H1 (cell line): ENCODE measurements around the gene DDB1. TPM values are rescaled to one million over a fixed set of nuclear protein-coding genes. Genes with fewer than 3 reads are reported as not detected.

Experiments used
- CTCF ChIA-PET: fragments of 300-600 bp; sonication (Branson Sonifier 250); formaldehyde crosslinking; loops from one replicate; lab custom pipeline; 2021; ENCODE audit not compliant: partially characterized antibody; lab: Charles Lee
- POLR2A ChIA-PET: fragments of 300-600 bp; sonication (Branson Sonifier 250); formaldehyde crosslinking; loops from one replicate; lab custom pipeline; 2021; ENCODE audit warnings: inconsistent platforms; ENCODE audit not compliant: partially characterized antibody; lab: Charles Lee
- DNase-seq, 2 experiments: peaks; one replicate each; pipeline versions ENCODE4 v3.0.0 to v3.0.0-alpha.2; 2010 to 2022; ENCODE audit warnings: low spot score in 2 of 2, low read depth in 1 of 2, mixed read lengths in 1 of 2
- FAIRE-seq: peaks from 2 replicates; lab custom pipeline; 2011; peaks lifted over from hg19 to GRCh38; lab: Jason Lieb, UNC
- H2AFZ ChIP-seq: 2 replicates; pipeline ENCODE4 v1.8.1; 2012; ENCODE audit warnings: low read length, inconsistent platforms
- H2AK5ac ChIP-seq: 2 replicates; pipeline ENCODE4 v1.6.1; 2013; ENCODE audit warnings: low read depth, low read length
- H2BK120ac ChIP-seq: replicated peaks from 2 replicates; pipeline ENCODE3; 2013; ENCODE audit warnings: low read depth, low read length, inconsistent platforms
- H2BK12ac ChIP-seq: 2 replicates; pipeline ENCODE4 v1.6.1; 2013; ENCODE audit warnings: low read depth, low read length
- H2BK15ac ChIP-seq: 2 replicates; pipeline ENCODE4 v1.6.1; 2013; ENCODE audit warnings: low read length
- H2BK20ac ChIP-seq: 2 replicates; pipeline ENCODE4 v1.6.1; 2013; ENCODE audit warnings: low read length
- H2BK5ac ChIP-seq: 2 replicates; pipeline ENCODE4 v1.6.1; 2013; ENCODE audit warnings: low read depth, low read length
- H3K14ac ChIP-seq: 2 replicates; pipeline ENCODE4 v1.6.1; 2013; ENCODE audit warnings: inconsistent platforms; ENCODE audit not compliant: insufficient read length
- H3K18ac ChIP-seq: 2 replicates; pipeline ENCODE4 v1.6.1; 2013; ENCODE audit warnings: low read length; ENCODE audit errors: extremely low read depth
- H3K23ac ChIP-seq: 2 replicates; pipeline ENCODE4 v1.6.1; 2013; ENCODE audit warnings: inconsistent platforms; ENCODE audit not compliant: insufficient read length
- H3K23me2 ChIP-seq: 2 replicates; pipeline ENCODE4 v1.6.1; 2013; ENCODE audit warnings: low read depth, low read length
- H3K27ac ChIP-seq: 2 replicates; pipeline ENCODE4 v1.6.1; 2011; ENCODE audit warnings: low read depth, low read length, inconsistent platforms
- H3K27me3 ChIP-seq, 4 experiments: replicated peaks in 1 of 4; 1 replicate in 1 of 4; 2 replicates in 3 of 4; pipeline versions ENCODE4 v1.6.1 to v1.8.1; 2011 to 2013; ENCODE audit warnings: low read length in 3 of 4, mild to moderate bottlenecking in 3 of 4, inconsistent platforms in 2 of 4, mixed read lengths in 2 of 4, moderate library complexity in 1 of 4; ENCODE audit not compliant: control insufficient read depth in 3 of 4, insufficient read depth in 3 of 4; ENCODE audit errors: extremely low read depth in 1 of 4
- H3K36me3 ChIP-seq, 4 experiments: 2 replicates each; pipeline versions ENCODE4 v1.6.1 to v1.8.1; 2011 to 2013; ENCODE audit warnings: mild to moderate bottlenecking in 4 of 4, low read length in 3 of 4, moderate library complexity in 2 of 4, control low read depth in 1 of 4, inconsistent platforms in 1 of 4; ENCODE audit not compliant: insufficient read depth in 4 of 4, control insufficient read depth in 2 of 4
- H3K4ac ChIP-seq: replicated peaks from 2 replicates; pipeline ENCODE3; 2013; ENCODE audit warnings: low read length, low read depth, mixed read lengths, inconsistent platforms; ENCODE audit not compliant: insufficient read length
- H3K4me1 ChIP-seq, 4 experiments: replicated peaks in 1 of 4; 1 replicate in 1 of 4; 2 replicates in 3 of 4; pipeline versions ENCODE4 v1.6.1 to v1.8.1; 2011 to 2013; ENCODE audit warnings: low read length in 3 of 4, inconsistent platforms in 2 of 4, mixed read lengths in 1 of 4; ENCODE audit not compliant: insufficient read depth in 4 of 4, control insufficient read depth in 3 of 4
- H3K4me2 ChIP-seq, 2 experiments: 2 replicates each; pipeline versions ENCODE4 v1.6.1 to v1.8.1; 2011 to 2013; ENCODE audit warnings: low read depth in 2 of 2, low read length in 2 of 2, control low read depth in 1 of 2, inconsistent platforms in 1 of 2, mild to moderate bottlenecking in 1 of 2; ENCODE audit not compliant: insufficient read depth in 1 of 2
- H3K4me3 ChIP-seq, 4 experiments: fragments of 200-600, 300-600 bp in 1 of 4; sonication (generic), shearing (Covaris generic), sonication (Bioruptor Twin) in 1 of 4; 2 replicates each; pipeline versions ENCODE4 v1.5.1 to v1.8.1; 2011 to 2016; ENCODE audit warnings: low read length in 4 of 4, low read depth in 3 of 4, control low read depth in 2 of 4, inconsistent platforms in 2 of 4, mild to moderate bottlenecking in 2 of 4, mixed read lengths in 1 of 4, moderate library complexity in 1 of 4; ENCODE audit not compliant: insufficient read depth in 2 of 4; ENCODE audit errors: extremely low read depth in 1 of 4
- H3K56ac ChIP-seq: replicated peaks from 2 replicates; pipeline ENCODE3; 2013; ENCODE audit warnings: low read depth, mild to moderate bottlenecking, mixed read lengths, low read length, inconsistent platforms; ENCODE audit not compliant: insufficient read length
- H3K79me1 ChIP-seq: 2 replicates; pipeline ENCODE4 v1.6.1; 2013; ENCODE audit warnings: low read depth, low read length, control low read depth
- H3K79me2 ChIP-seq, 2 experiments: 2 replicates each; pipeline versions ENCODE4 v1.6.1 to v1.8.1; 2012 to 2013; ENCODE audit warnings: low read length in 2 of 2, mild to moderate bottlenecking in 2 of 2, inconsistent platforms in 1 of 2; ENCODE audit not compliant: insufficient read depth in 2 of 2, control insufficient read depth in 1 of 2
- H3K9ac ChIP-seq, 4 experiments: replicated peaks in 1 of 4; 1 replicate in 1 of 4; 2 replicates in 3 of 4; pipeline versions ENCODE4 v1.6.1 to v1.8.1; 2011 to 2013; ENCODE audit warnings: low read depth in 3 of 4, low read length in 3 of 4, control low read depth in 2 of 4, mild to moderate bottlenecking in 2 of 4, moderate library complexity in 2 of 4, inconsistent platforms in 1 of 4; ENCODE audit errors: extremely low read depth in 1 of 4
- H3K9me3 ChIP-seq, 2 experiments: 2 replicates each; pipeline versions ENCODE4 v1.6.1 to v1.8.1; 2012 to 2013; ENCODE audit warnings: mild to moderate bottlenecking in 2 of 2, moderate library complexity in 2 of 2, control low read depth in 1 of 2, inconsistent platforms in 1 of 2, low read depth in 1 of 2, low read length in 1 of 2, mixed read lengths in 1 of 2; ENCODE audit not compliant: insufficient read depth in 2 of 2
- H4K20me1 ChIP-seq, 2 experiments: replicated peaks in 1 of 2; 2 replicates each; pipeline versions ENCODE3 to v1.8.1; 2011 to 2013; ENCODE audit warnings: inconsistent platforms in 2 of 2, low read length in 2 of 2, mild to moderate bottlenecking in 1 of 2; ENCODE audit not compliant: insufficient read depth in 2 of 2, control insufficient read depth in 1 of 2
- H4K5ac ChIP-seq: 2 replicates; pipeline ENCODE4 v1.6.1; 2013; ENCODE audit warnings: low read length, low read depth, mixed read lengths, inconsistent platforms; ENCODE audit not compliant: insufficient read length
- H4K8ac ChIP-seq: 2 replicates; pipeline ENCODE4 v1.8.0; 2013; ENCODE audit warnings: mild to moderate bottlenecking, moderate library complexity, low read length, inconsistent platforms; ENCODE audit not compliant: insufficient read depth; ENCODE audit errors: extremely low read depth
- H4K91ac ChIP-seq: replicated peaks from 2 replicates; pipeline ENCODE3; 2013; ENCODE audit warnings: low read length, mixed read lengths, inconsistent platforms; ENCODE audit not compliant: insufficient read length
- CREB1 ChIP-seq: IDR thresholded peaks from 2 replicates; pipeline ENCODE4 v1.6.1; 2012; ENCODE audit warnings: inconsistent platforms
- CTBP2 ChIP-seq: IDR thresholded peaks from 2 replicates; pipeline ENCODE4 v1.7.0; 2011; ENCODE audit warnings: borderline replicate concordance, mild to moderate bottlenecking, moderate library complexity, mixed read lengths, low read length; ENCODE audit not compliant: insufficient read depth, insufficient read length
- EGR1 ChIP-seq: IDR thresholded peaks from 2 replicates; pipeline ENCODE4 v1.6.1; 2011; ENCODE audit warnings: low read depth, low read length, borderline replicate concordance
- EZH2 ChIP-seq: fragments of 200-600 bp; sonication (generic); IDR thresholded peaks from 2 replicates; pipeline ENCODE4 v1.7.1; 2012; ENCODE audit warnings: low read depth, mild to moderate bottlenecking, moderate library complexity, low read length, inconsistent platforms; ENCODE audit not compliant: severe bottlenecking
- JUN ChIP-seq: IDR thresholded peaks from 2 replicates; pipeline ENCODE4 v1.6.1; 2011; ENCODE audit warnings: low read depth, mild to moderate bottlenecking, improper control_type of control experiment, low read length
- NRF1 ChIP-seq: IDR thresholded peaks from 2 replicates; pipeline ENCODE4 v1.6.1; 2011; ENCODE audit warnings: mild to moderate bottlenecking, low read depth, low read length, improper control_type of control experiment
- PHF8 ChIP-seq: fragments of 200-600 bp; sonication (generic); conservative IDR thresholded peaks from 2 replicates; pipeline ENCODE4 v1.7.1; 2012; ENCODE audit warnings: low read depth, mild to moderate bottlenecking, inconsistent platforms, low read length, moderate library complexity
- POU5F1 ChIP-seq: IDR thresholded peaks from 2 replicates; pipeline ENCODE4 v1.6.1; 2011; ENCODE audit warnings: low read depth, mild to moderate bottlenecking, low read length, moderate library complexity
- SAP30 ChIP-seq: fragments of 300-600 bp; sonication (generic); IDR thresholded peaks from 2 replicates; pipeline ENCODE4 v1.7.1; 2012; ENCODE audit warnings: low read length, moderate library complexity, mild to moderate bottlenecking, inconsistent platforms; ENCODE audit not compliant: insufficient read depth, insufficient replicate concordance
- TEAD4 ChIP-seq: IDR thresholded peaks from 2 replicates; pipeline ENCODE4 v1.6.1; 2012; ENCODE audit warnings: low read depth, low read length, inconsistent platforms, mixed read lengths
- WGBS, 2 experiments: shearing (Covaris generic) in 1 of 2; methylation state at CpG; one replicate each; pipeline versions ENCODE4 v1.1.6 to v1.1.7; 2013 to 2015; ENCODE audit warnings: low lambda C conversion rate in 2 of 2, mixed read lengths in 2 of 2, inconsistent platforms in 1 of 2, low coverage in 1 of 2, missing lambda C conversion rate in 1 of 2; ENCODE audit not compliant: insufficient replicate concordance in 2 of 2, insufficient coverage in 1 of 2, insufficient read length in 1 of 2; ENCODE audit errors: extremely low coverage in 1 of 2, missing lambda C conversion rate in 1 of 2; 5-methylcytosine and 5-hydroxymethylcytosine counted together
- polyA plus RNA-seq, 7 experiments: library from polyadenylated mRNA; depleted of rRNA in 3 of 7; stranded (reverse) in 5 of 7; unstranded in 2 of 7; fragments of >200 nt in 5 of 7; fragments of 200-250 nt in 2 of 7; gene quantifications; 1 replicate in 5 of 7; 2 replicates in 1 of 7; 4 replicates in 1 of 7; pipeline versions ENCODE4 v1.2.1 to v1.2.3, GENCODE V29; 2011 to 2013; ENCODE audit warnings: missing spikeins in 2 of 7, mixed read lengths in 2 of 7
- total RNA-seq: library from RNA; stranded (reverse); fragmentation: NEBNext Ultra II Directional; extraction: Animal tissue kit (Norgen Biotek cat#: 25700); gene quantifications from 2 replicates; pipeline ENCODE4 v1.2.1, GENCODE V29; 2021

The DDB1 gene
- total and polyA plus RNA-seq, 2 of the 8 experiments (the other 6 are each of a cell fraction or from before 2014, with no cell fraction given): 275 to 306 TPM

- Histone ChIP-seq H3K36me3 (peaks cover 0 to 13% (median 4%) of the 10 kb centered on the region in 4 experiments; a peak in 4 of 8 replicates), H2BK5ac (no peak overlapping the region), H2BK20ac (no peak overlapping the region), H3K4me1 (peaks cover 0 to 1% (median under 1%) of the 10 kb centered on the region in 4 experiments; a peak in 2 of 7 replicates), H3K9ac (no peak overlapping the region; a peak in 1 of 7 replicates), H3K4me2 (no peak overlapping the region), H3K23ac (no peak overlapping the region), H3K56ac (no peak overlapping the region), H3K18ac (no peak overlapping the region), H3K79me2 (no peaks in the 10 kb centered on the region), H4K5ac (no peak overlapping the region), H4K91ac (no peak overlapping the region), H3K14ac (no peak overlapping the region), H2AFZ (no peak overlapping the region), H4K20me1 (no peaks in the 10 kb centered on the region), H2BK12ac (no peak overlapping the region), H2AK5ac (no peak overlapping the region), H3K27ac (no peak overlapping the region), H3K23me2 (no peaks in the 10 kb centered on the region), H3K79me1 (no peaks in the 10 kb centered on the region), H3K9me3 (no peaks in the 10 kb centered on the region), H3K4me3 (no peak overlapping the region), H2BK15ac (no peak overlapping the region), H3K27me3 (no peaks in the 10 kb centered on the region), H2BK120ac (no peak overlapping the region), H4K8ac (no peak overlapping the region; the same call in 1 of the 2 replicates), H3K4ac (no peak overlapping the region)
- no peak for DNase-seq
- CTCF ChIA-PET: interaction anchor here (8.5 to 10.1 kb wide), 2 partner anchors 22 to 44 kb away, joined by 255 to 290 read pairs; partner anchors contain the start of genes CYB561A3 and TMEM138
- 84% methylated on average over 2 of the region's 2 CpGs; no CpG with 5 or more reads in 1 of the 2 experiments for whole genome bisulfite sequencing, 2 experiments
- no peak for TF ChIP-seq NRF1
- TF ChIP-seq TEAD4: no peak
- no peak for TF ChIP-seq CTBP2
- TF ChIP-seq POU5F1: no peak
- no peak for TF ChIP-seq JUN
- no peak for TF ChIP-seq EGR1
- TF ChIP-seq CREB1: no peak
- TF ChIP-seq EZH2: no peak
- TF ChIP-seq PHF8: no peak
- no peak for TF ChIP-seq SAP30
- POLR2A ChIA-PET: interaction anchor here (39.7 kb wide), 1 partner anchor 29 kb away, joined by 1106 read pairs; the partner anchor contains the start of genes CYB561A3 and TMEM138
- no peak for FAIRE-seq
Measured at GRCh38 chr11:61340979-61341378, 8.1 kb upstream of the DDB1 start.
